Kidney (tissue), 14 donors: Measurements from ENCODE around the gene ATRX. TPM values are rescaled to one million over a fixed set of nuclear protein-coding genes. Genes with fewer than 3 reads are reported as not detected.

Experiments
- DNase-seq, 5 donors: peaks; one replicate each; pipeline ENCODE4 v3.0.0-alpha.2; 2013 to 2020
- FAIRE-seq: peaks from 2 replicates; lab custom pipeline; 2012; peaks lifted over from hg19 to GRCh38; lab: Jason Lieb, UNC
- H3K27ac ChIP-seq, 2 donors: one replicate each; pipeline ENCODE4 v1.7.0; 2013; ENCODE audit warnings: low read depth in 2 of 2, low read length in 2 of 2, inconsistent platforms in 1 of 2
- H3K27me3 ChIP-seq: one replicate; pipeline ENCODE4 v1.7.1; 2013; ENCODE audit warnings: low read length, inconsistent platforms; ENCODE audit not compliant: control insufficient read depth, insufficient read depth
- H3K36me3 ChIP-seq, 3 donors: one replicate each; pipeline versions ENCODE4 v1.7.0 to v1.7.1; 2013; ENCODE audit warnings: low read length in 3 of 3, control low read depth in 1 of 3, inconsistent platforms in 1 of 3; ENCODE audit not compliant: insufficient read depth in 3 of 3, control insufficient read depth in 2 of 3
- H3K4me1 ChIP-seq, 3 donors: one replicate each; pipeline versions ENCODE4 v1.7.0 to v1.7.1; 2013; ENCODE audit warnings: low read length in 3 of 3, inconsistent platforms in 1 of 3, low read depth in 1 of 3; ENCODE audit not compliant: control insufficient read depth in 2 of 3, insufficient read depth in 2 of 3
- H3K4me3 ChIP-seq, 3 donors: one replicate each; pipeline versions ENCODE4 v1.7.0 to v1.8.1; 2013; ENCODE audit warnings: low read length in 3 of 3, control low read depth in 1 of 3, inconsistent platforms in 1 of 3
- H3K9ac ChIP-seq, 3 donors: one replicate each; pipeline versions ENCODE4 v1.7.0 to v1.7.1; 2013; ENCODE audit warnings: low read length in 3 of 3, control low read depth in 1 of 3, inconsistent platforms in 1 of 3
- H3K9me3 ChIP-seq, 3 donors: one replicate each; pipeline versions ENCODE4 v1.7.0 to v1.7.1; 2013; ENCODE audit warnings: low read length in 3 of 3, control low read depth in 1 of 3, inconsistent platforms in 1 of 3; ENCODE audit not compliant: control insufficient read depth in 2 of 3, insufficient read depth in 1 of 3
- CTCF ChIP-seq: IDR thresholded peaks from 3 replicates; pipeline ENCODE4 v1.5.1; 2012; ENCODE audit warnings: mild to moderate bottlenecking, moderate library complexity, borderline replicate concordance; ENCODE audit not compliant: insufficient read depth; ENCODE audit errors: extremely low read depth
- intact Hi-C: fragments of 100-400 bp; cut with DNase I; formaldehyde crosslinking; loops from one replicate; pipeline ENCODE4 v1.11.1; 2022
- polyA plus RNA-seq: library from polyadenylated mRNA; stranded (reverse); fragments of 350-450 nt; fragmentation: Illumina TruSeq; extraction: RNeasy Lipid Tissue Mini Kit (QIAGEN cat#74804); gene quantifications from one replicate; pipeline ENCODE4 v1.2.3, GENCODE V29; 2014; ENCODE audit warnings: low read depth, low replicate concordance; ENCODE audit not compliant: insufficient read depth
- total RNA-seq: library from RNA; stranded (reverse); fragmentation: NEBNext Ultra II Directional; extraction: Animal tissue kit (Norgen Biotek cat#: 25700); gene quantifications from one replicate; pipeline ENCODE4 v1.2.1, GENCODE V29; 2021
- donor health status: control.
- donor health status: control.
- donor health status: control.
- donor health status: control.
- donor health status: control.
- donor health status: DM: yes; HTN: yes; CAD: no.
- donor health status: Normal renal cell carcinoma (clear cell type).

The ATRX gene
- total and polyA plus RNA-seq, 2 donors from 2014 or later: 6.0 to 93.5 TPM

DNA sequence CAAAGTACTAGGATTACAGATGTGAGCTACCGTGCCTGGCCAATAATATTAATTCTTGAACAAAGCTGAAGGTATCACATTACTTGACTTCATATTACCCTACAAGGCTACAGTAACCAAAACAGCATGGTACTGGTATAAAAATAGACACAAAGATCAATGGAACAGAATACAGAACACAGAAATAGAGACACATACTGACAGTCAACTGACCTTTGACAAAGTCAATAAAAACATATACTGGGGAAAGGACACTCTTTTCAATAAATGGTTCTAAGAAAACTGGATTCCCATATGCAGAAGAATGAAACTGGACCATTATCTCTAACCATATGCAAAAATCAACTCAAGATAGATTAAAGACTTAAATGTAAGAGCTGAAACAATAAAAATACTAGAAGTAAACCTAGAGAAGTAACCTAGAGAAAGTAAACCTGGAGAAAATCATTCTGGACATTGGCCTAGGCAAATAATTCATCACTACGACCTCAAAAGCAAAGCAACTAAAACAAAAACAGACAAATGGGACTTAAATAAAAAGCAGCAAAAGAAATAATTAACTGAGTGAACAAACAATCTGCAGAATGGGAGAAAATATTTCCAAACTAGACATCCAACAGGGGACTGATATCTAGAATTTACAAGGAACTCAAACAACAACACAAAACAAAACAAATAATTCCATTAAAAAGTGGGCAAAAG is 182.2 kb downstream of the ATRX start:
- no peak overlapping the region for H3K9ac ChIP-seq
- no peaks in the 10 kb centered on the region for H3K27me3 ChIP-seq
- no peaks in the 10 kb centered on the region for H3K36me3 ChIP-seq
- no peaks in the 10 kb centered on the region for H3K9me3 ChIP-seq
- DNase-seq (no peak), FAIRE-seq (no peak)
- H3K4me3 ChIP-seq: no peak overlapping the region
- no peak overlapping the region for H3K27ac ChIP-seq
- no peaks in the 10 kb centered on the region for H3K4me1 ChIP-seq
- TF ChIP-seq CTCF: no peak
- intact Hi-C loops: no loop called here

- no peaks in the 10 kb centered on the region for H3K27me3 ChIP-seq
- intact Hi-C loops: no loop called here
- FAIRE-seq (no peak), DNase-seq (no peak)
- H3K9ac ChIP-seq: no peak overlapping the region
- H3K27ac ChIP-seq: no peak overlapping the region
- no peaks in the 10 kb centered on the region for H3K9me3 ChIP-seq
- H3K4me1 ChIP-seq: no peaks in the 10 kb centered on the region
- TF ChIP-seq CTCF: no peak
- H3K4me3 ChIP-seq: no peak overlapping the region
- H3K36me3 ChIP-seq: no peaks in the 10 kb centered on the region
Measured at GRCh38 chrX:77597511-77597910, 188.5 kb downstream of the ATRX start.

DNA sequence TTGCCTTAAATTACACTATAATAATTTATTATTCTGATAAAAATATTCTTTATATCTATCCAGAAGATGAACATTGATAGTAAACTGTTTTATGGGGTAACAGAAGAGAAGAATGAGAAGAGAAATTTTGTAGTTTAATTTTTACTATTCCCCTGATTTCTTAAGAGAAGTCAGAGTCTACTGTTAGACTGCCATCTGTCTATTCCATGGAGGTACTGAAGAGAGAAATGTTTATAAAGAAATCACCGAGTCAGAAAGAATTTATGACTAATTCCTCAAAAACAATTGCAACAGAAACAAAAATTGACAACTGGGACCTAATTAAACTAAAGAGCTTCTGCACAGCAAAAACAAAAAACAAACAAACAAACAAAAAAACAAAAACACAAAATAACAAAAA is 188.9 kb downstream of the ATRX start:
- intact Hi-C loops: no loop called here
- no peaks in the 10 kb centered on the region for H3K27me3 ChIP-seq
- TF ChIP-seq CTCF: no peak
- H3K36me3 ChIP-seq: no peaks in the 10 kb centered on the region
- H3K9ac ChIP-seq: no peak overlapping the region
- no peak overlapping the region for H3K4me3 ChIP-seq
- no peak overlapping the region for H3K27ac ChIP-seq
- H3K4me1 ChIP-seq: no peaks in the 10 kb centered on the region
- FAIRE-seq: no peak
- peak in 1 of 5 donors; percentile 1 for DNase-seq
- no peaks in the 10 kb centered on the region for H3K9me3 ChIP-seq

DNA sequence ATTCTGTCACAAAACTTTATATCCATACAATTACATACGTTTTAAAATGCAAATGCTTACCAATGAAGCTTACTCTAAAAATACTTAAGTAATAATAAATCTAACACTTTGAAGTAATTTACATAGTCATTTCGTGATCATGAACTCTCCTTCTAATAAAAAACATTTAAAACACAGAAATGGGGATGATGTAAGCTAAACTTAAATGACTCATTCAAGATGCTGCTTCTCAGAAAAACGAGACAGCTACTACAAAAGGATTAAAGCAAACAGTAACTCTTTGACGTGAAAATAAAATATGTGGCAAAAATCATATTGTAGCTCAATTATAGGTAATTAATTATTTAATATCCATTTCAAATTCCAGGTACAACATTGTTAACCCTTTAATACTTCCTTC is 190.2 kb downstream of the ATRX start:
- DNase-seq: no peak
- intact Hi-C loops: no loop called here
- no peaks in the 10 kb centered on the region for H3K36me3 ChIP-seq
- no peak for TF ChIP-seq CTCF
- no peak overlapping the region for H3K9ac ChIP-seq
- H3K27ac ChIP-seq: no peak overlapping the region
- no peaks in the 10 kb centered on the region for H3K27me3 ChIP-seq
- H3K9me3 ChIP-seq: no peaks in the 10 kb centered on the region
- no peaks in the 10 kb centered on the region for H3K4me1 ChIP-seq
- H3K4me3 ChIP-seq: no peak overlapping the region
- FAIRE-seq: no peak
